Left renal pelvis (tissue), 4 donors: ENCODE data around the gene SATB1. TPM values are rescaled to one million over a fixed set of nuclear protein-coding genes. Genes with fewer than 3 reads are reported as not detected.
"Not testable (repeated sequence)": the region's sequence is repeated elsewhere in the genome, so short reads cannot be mapped to it uniquely, and the experiment has no call there.

Source experiments
- DNase-seq, 4 donors: peaks; one replicate each; pipeline ENCODE4 v3.0.0-alpha.2; 2013; ENCODE audit warnings: low read depth in 4 of 4, low spot score in 3 of 4
- polyA plus RNA-seq, 4 donors: library from polyadenylated mRNA; unstranded; fragments of 120-200 nt; gene quantifications; one replicate each; pipeline ENCODE4 v1.2.1, GENCODE V29; 2013; ENCODE audit not compliant: insufficient read length in 4 of 4

The SATB1 gene
- polyA plus RNA-seq, 4 donors, result 25.6 to 44.1 (median 41.0) TPM

DNA sequence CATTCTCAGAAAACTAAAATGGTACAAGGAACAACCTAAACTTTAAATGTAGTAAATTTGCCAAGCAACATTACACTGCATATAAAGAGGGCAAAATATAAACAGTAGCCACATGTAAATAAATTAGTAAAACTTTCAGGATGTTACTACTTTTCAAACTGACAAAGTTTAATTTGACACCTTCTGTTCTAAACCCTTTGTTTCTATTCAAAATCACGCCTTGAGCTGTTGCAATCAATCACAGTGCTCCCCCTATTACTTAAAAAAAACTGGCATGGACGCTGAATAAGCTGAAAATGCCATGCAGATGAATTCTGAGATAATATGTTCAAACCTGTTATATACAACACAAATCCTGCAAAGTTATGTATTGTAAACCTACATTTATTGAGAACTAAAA is 69.3 kb downstream of the SATB1 start:
- DNase-seq, result no peak

GRCh38 chr3:18354701-18355100 is 70.4 kb downstream of the SATB1 start:
- DNase-seq, result no peak

- DNase-seq, result no peak
Observed at GRCh38 chr3:18351823-18352744, 73.1 kb downstream of the SATB1 start.

DNA sequence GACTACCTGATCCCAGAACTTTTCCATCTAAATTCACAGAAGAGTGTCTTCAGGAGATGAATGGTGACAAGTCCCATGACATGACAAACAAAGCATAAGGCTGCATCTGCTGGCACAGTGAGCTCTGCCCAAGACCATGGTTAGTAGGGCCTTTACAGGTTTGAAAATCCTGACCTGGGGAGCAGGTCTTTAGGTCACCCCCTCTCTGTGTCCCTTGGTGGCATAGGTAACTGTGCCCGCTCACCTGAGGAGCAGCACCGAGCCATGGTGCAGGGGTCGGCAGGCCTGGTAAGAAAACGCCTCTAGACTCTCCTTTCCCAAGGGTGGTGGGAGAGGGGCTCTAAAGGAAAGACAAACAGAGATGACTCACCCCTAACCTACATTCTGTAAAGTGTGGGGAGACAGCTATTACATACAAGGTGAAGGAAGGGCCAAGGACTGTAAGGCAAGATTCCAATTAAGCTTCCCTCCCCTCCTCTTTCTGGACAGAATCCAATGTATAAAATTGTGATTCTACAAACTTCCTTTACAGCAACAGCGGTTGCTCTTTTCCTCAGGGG is 74.0 kb downstream of the SATB1 start:
- no peak for DNase-seq

GRCh38 chr3:18349197-18349798 is 75.8 kb downstream of the SATB1 start:
- no peak for DNase-seq

DNA sequence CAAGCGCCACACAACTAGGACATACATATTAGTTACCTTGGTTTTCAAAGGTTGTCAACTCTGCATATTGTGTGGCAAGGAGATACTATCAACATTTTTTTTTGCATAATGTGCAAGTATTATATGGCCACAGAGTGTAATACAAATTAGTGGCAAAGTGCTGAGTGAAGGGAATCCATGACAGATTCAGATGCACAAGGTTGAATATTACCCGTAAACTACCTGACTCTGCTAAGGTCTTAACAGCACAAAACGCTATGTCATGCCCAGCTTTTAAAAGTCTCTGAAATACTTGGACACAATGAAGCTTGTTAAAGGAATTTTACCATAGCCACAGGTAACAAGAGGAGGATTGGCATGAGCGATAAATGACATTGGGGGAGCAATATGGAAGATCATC is 79.0 kb downstream of the SATB1 start:
- no peak for DNase-seq

DNA sequence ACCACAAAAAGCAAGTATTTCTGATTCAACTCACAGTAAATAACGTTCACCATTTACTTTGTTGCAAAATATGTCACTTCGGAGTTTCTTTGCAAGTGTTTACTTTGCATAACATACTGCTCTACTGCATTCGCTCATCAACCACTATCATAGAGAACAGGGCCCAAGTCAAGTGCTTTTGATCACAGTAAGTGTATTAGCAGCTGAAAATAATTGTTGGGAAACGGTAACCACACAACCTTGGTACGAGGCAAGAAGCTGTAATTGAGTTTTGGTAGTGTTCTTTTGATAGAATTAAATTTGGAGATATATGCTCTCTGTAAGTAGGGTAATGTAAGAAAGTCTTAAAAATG is 80.1 kb downstream of the SATB1 start:
- DNase-seq, result no peak

DNA sequence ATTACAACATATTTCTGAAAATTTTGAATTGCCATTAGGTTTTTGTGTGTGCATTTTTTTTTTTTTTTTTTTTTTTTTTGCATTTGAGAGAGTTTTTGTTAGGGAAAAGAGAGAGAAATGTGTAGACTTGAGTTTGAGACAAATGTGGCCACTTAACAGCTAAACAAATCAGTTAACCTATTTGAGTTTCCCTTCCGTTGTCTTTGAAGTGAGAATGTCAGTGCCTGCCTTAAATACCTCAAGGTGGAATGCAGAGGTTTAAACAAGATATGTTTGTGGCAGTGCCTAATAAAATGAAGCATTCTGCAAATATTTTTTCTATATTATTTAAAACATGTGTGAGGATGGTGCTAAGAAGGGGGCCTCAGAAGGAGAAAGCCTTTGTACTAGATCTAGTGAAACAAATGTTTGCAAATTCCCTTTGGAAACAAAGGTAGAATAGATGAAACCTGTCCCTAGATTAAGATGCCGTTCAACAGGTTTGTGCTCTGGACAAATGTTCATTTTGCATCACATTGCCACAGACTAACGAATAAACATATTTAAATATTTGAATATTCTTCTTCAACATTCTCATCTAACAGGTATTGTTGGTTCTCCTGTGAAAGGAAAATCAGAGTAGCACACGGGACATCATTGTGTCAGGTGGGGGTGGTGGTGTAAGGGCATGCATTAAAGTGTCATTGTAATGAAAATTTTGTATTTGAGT is 80.7 kb downstream of the SATB1 start:
- DNase-seq, result no peak

- DNase-seq, result no peak
Observed at GRCh38 chr3:18343809-18344208, 81.3 kb downstream of the SATB1 start.

- no peak for DNase-seq
Observed at GRCh38 chr3:18338827-18339514, 86.2 kb downstream of the SATB1 start.

DNA sequence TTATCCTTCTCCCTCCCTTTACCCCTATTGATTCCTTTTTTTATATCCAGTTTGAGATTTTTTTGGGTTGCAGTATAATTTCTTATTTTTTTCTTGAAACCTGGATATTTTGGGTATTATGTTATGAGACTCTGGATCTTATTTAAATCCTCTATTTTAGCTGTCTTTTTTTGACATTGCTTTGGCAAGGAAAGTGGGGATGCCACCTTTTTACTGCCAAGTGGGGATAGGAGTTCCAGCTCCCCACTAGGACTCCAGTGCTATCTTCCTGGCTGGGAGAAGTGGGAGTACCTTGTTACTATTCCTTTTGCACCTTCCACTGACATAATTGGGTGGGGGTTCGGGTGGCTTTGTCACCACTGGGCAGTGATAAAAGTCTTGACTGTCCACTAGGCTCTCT is 87.9 kb downstream of the SATB1 start:
- no peak for DNase-seq

- DNase-seq, result no peak
Observed at GRCh38 chr3:18334837-18335601, 90.1 kb downstream of the SATB1 start.

GRCh38 chr3:18330772-18331441 is 94.2 kb downstream of the SATB1 start:
- DNase-seq, result not testable (repeated sequence)

DNA sequence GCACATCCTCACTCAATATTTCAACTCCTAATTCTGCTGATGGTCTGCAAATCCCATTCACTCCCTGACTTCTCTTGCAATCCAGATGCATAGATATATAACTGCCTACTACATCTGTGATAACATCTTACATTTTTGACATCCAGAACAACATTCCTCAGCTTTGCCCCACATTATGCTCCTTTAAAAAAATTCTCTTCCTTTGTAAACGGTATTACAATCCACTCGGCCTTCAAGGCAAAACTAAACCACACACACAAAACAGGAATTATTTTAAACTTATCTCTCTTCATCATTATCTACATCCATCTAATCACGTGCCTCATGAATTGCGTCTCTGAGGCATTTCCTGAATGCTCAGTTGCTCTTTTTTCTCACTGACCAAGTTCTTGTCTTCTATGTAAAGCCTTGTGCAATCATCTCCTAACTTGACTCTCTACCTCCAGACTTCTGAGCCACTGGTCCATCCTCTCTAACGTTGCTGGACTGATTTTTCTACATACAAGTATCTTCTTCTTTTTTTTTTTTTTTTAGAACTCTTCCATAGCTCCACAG is 117.0 kb downstream of the SATB1 start:
- DNase-seq, result no peak

DNA sequence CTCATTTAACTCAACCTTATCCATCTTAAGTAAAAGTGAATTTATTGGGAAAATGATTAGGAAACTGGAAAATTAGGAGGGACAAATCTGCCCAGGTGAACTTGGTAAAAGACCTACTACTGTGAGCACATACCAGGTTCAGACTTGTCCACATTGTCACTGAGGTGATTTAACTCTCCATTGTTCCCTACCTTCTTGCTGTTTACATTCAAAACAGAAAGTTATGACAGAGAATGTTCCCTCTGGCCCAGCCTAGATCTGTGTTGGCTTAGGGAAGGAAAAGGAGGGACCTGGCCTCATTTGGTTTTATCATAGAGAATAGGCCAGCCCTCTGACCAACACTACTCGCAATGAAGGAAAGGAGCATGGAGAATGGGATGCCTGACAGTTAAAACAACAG is 117.6 kb downstream of the SATB1 start:
- DNase-seq, result no peak

DNA sequence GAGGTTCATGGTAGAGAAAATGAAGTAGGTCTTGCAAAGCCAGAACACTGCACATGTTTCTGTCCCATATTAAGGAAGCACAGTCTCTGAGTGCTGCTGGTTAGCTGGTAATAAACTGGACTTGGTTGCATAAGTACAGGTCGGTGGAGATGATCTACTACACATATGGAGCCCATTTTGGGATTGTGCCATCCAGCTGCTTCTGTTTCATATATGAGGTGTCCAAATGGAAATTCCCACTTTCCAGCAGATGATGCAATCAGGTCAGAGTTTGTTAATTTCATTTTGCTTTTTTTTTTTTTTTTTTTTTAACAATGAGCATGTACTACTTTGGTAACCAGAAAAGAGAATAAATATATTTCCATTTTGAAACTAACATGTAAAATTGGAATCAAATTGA is 122.6 kb downstream of the SATB1 start:
- no peak for DNase-seq

DNA sequence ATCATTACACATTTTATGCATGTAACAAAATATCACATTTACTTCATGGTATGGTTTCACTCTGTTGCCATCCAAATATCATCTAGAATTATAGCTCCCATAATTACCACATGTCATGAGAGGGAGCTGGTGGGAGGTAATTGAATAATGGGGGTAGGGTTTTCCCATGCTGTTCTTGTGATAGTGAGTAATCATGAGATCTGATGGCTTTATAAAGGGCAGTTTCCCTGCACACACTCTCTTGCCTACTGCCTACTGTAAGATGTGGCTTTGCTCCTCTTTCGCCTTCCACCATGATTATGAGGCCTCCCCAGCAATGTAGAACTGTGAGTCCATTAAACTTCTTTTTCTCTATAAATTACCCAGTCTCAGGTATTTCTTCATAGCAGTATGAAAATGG is 123.4 kb downstream of the SATB1 start:
- no peak for DNase-seq

DNA sequence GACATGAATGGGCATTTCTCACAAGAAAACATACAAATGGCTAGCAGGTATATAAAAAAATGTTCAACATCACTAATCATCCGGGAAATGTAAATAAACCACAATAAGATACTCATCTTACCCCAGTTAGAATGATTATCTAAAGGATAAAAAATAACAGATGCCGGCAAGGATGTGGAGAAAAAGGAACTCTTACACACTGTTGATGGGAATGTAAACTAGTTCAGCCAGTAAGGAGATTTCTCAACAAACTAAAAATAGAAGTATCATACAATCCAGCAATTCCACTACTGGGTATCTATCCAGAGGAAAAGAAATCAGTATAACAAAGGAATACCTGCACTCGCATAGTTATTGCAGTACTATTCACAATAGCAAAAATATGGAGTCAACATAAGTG is 124.2 kb downstream of the SATB1 start:
- no peak for DNase-seq

- no peak for DNase-seq
Observed at GRCh38 chr3:18297126-18297525, 128.0 kb downstream of the SATB1 start.
